GM18526 (cell line): ENCODE measurements around the gene GDF2.

ENCODE experiments used
- POLR2A ChIP-seq: IDR thresholded peaks from 3 replicates; pipeline ENCODE4 v1.6.1; 2011; ENCODE audit not compliant: insufficient read length; ENCODE audit errors: extremely low read depth

GDF2 gene

GRCh38 chr10:47287365-47287802 lies 34.9 kb upstream of the GDF2 start:
- TF ChIP-seq POLR2A: no peak

GRCh38 chr10:47287805-47288204 lies 34.4 kb upstream of the GDF2 start:
- no peak for TF ChIP-seq POLR2A

- no peak for TF ChIP-seq POLR2A
Observed at GRCh38 chr10:47288236-47288635, 34.0 kb upstream of the GDF2 start.

- TF ChIP-seq POLR2A: no peak
Observed at GRCh38 chr10:47288916-47289495, 33.2 kb upstream of the GDF2 start.

- no peak for TF ChIP-seq POLR2A
Observed at GRCh38 chr10:47289921-47290320, 32.3 kb upstream of the GDF2 start.

- no peak for TF ChIP-seq POLR2A
Observed at GRCh38 chr10:47290338-47290737, 31.9 kb upstream of the GDF2 start.

GRCh38 chr10:47291682-47292081 lies 30.6 kb upstream of the GDF2 start:
- no peak for TF ChIP-seq POLR2A

- no peak for TF ChIP-seq POLR2A
Observed at GRCh38 chr10:47294057-47294456, 28.2 kb upstream of the GDF2 start.

GRCh38 chr10:47294501-47294900 lies 27.8 kb upstream of the GDF2 start:
- no peak for TF ChIP-seq POLR2A

GRCh38 chr10:47295411-47295810 lies 26.8 kb upstream of the GDF2 start:
- no peak for TF ChIP-seq POLR2A

- no peak for TF ChIP-seq POLR2A
Observed at GRCh38 chr10:47296156-47296894, 25.9 kb upstream of the GDF2 start.

GRCh38 chr10:47296941-47297340 lies 25.3 kb upstream of the GDF2 start:
- no peak for TF ChIP-seq POLR2A

- no peak for TF ChIP-seq POLR2A
Observed at GRCh38 chr10:47297866-47298540, 24.3 kb upstream of the GDF2 start.

- TF ChIP-seq POLR2A: no peak
Observed at GRCh38 chr10:47298715-47299114, 23.5 kb upstream of the GDF2 start.

- no peak for TF ChIP-seq POLR2A
Observed at GRCh38 chr10:47299611-47300428, 22.4 kb upstream of the GDF2 start, which contains the start of gene GDF10. Gene GDF10 (plus strand): TSS chr10:47300197. CDS start chr10:47300652, 455 bp downstream.

GRCh38 chr10:47300429-47300931 lies 21.8 kb upstream of the GDF2 start:
- no peak for TF ChIP-seq POLR2A

- TF ChIP-seq POLR2A: no peak
Observed at GRCh38 chr10:47301833-47302232, 20.4 kb upstream of the GDF2 start.
